Upper lobe of right lung (tissue), 1 donor: ENCODE results near the gene NFAT5. TPM values are rescaled to one million over a fixed set of nuclear protein-coding genes. Genes with fewer than 3 reads are reported as not detected.
"Not testable (repeated sequence)": the region's sequence is repeated elsewhere in the genome, so short reads cannot be mapped to it uniquely, and the experiment has no call there.

Source experiments
- ATAC-seq: fragments of 200-7000 bp; cut with Tn5 transposase; one replicate; pipeline ENCODE4 v1.9.1; 2020; ENCODE audit warnings: mild to moderate bottlenecking, moderate library complexity
- DNase-seq: peaks from one replicate; pipeline ENCODE4 v3.0.0-alpha.2; 2020
- H3K27ac ChIP-seq: fragments of 200-600 bp; one replicate; pipeline ENCODE4 v1.8.0; 2022
- H3K27me3 ChIP-seq: fragments of 200-600 bp; one replicate; pipeline ENCODE4 v1.8.0; 2022; ENCODE audit warnings: mild to moderate bottlenecking
- H3K36me3 ChIP-seq: fragments of 200-600 bp; one replicate; pipeline ENCODE4 v1.8.0; 2022
- H3K4me1 ChIP-seq: fragments of 200-600 bp; one replicate; pipeline ENCODE4 v1.8.0; 2022
- H3K4me3 ChIP-seq: fragments of 200-600 bp; one replicate; pipeline ENCODE4 v1.8.0; 2022; ENCODE audit warnings: mild to moderate bottlenecking
- H3K9me3 ChIP-seq: fragments of 200-600 bp; one replicate; pipeline ENCODE4 v1.8.0; 2022
- CTCF ChIP-seq: fragments of 200-600 bp; IDR thresholded peaks from one replicate; pipeline ENCODE4 v1.8.0; 2022; ENCODE audit warnings: antibody characterized with exemption
- intact Hi-C: fragments of 100-400 bp; cut with DNase I; formaldehyde crosslinking; loops from one replicate; pipeline ENCODE4 v1.11.0; 2022
- total RNA-seq: library from RNA; stranded (reverse); fragmentation: NEBNext Ultra II Directional; extraction: Animal tissue kit (Norgen Biotek cat#: 25700); gene quantifications from one replicate; pipeline ENCODE4 v1.2.1, GENCODE V29; 2021
- donor health status: DM: no; HTN: yes; CAD: no; lungs with severe emphysema.

The NFAT5 gene
- total RNA-seq, 1 donor from 2014 or later: 62.3 TPM

- DNase-seq, H3K4me3 ChIP-seq, H3K27ac ChIP-seq, H3K27me3 ChIP-seq, H3K9me3 ChIP-seq, H3K4me1 ChIP-seq, ATAC-seq, intact Hi-C loops: not testable (repeated sequence)
- H3K36me3 ChIP-seq: peaks cover 22% of the 10 kb centered on the region
These were observed 78.2 kb downstream of the NFAT5 start for GRCh38 chr16:69643997-69644396.

GRCh38 chr16:69644790-69645189, 79.0 kb downstream of the NFAT5 start:
- intact Hi-C loops: no loop called here

DNA sequence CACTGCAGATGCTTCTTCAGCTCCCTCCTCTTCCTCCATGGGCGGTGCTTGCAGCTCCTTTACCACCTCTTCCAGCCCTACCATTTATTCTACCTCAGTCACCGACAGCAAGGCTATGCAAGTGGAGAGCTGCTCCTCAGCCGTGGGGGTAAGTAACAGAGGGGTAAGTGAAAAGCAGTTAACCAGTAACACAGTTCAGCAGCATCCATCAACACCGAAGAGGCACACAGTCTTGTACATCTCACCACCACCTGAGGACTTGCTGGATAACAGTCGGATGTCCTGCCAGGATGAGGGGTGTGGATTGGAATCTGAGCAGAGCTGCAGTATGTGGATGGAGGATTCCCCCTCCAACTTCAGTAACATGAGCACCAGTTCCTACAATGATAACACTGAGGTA, 81.3 kb downstream of the NFAT5 start:
- Histone ChIP-seq H3K36me3 (peaks cover 43% of the 10 kb centered on the region), H3K27me3 (no peaks in the 10 kb centered on the region), H3K9me3 (no peaks in the 10 kb centered on the region), H3K4me1 (peaks cover 8% of the 10 kb centered on the region), H3K4me3 (no peak overlapping the region), H3K27ac (no peak overlapping the region)
- ATAC-seq (no peak), DNase-seq (no peak)
- no peak for TF ChIP-seq CTCF
- intact Hi-C loops: no loop called here

More at GRCh38 chr16:69644790-69645189, 79.0 kb downstream of the NFAT5 start:
- no peaks in the 10 kb centered on the region for H3K27me3 ChIP-seq
- no peak overlapping the region for H3K4me3 ChIP-seq
- DNase-seq: no peak
- no peak overlapping the region for H3K27ac ChIP-seq
- peaks cover 8% of the 10 kb centered on the region for H3K4me1 ChIP-seq
- H3K9me3 ChIP-seq: no peaks in the 10 kb centered on the region
- peaks cover 29% of the 10 kb centered on the region for H3K36me3 ChIP-seq
- TF ChIP-seq CTCF: no peak
- ATAC-seq: no peak

GRCh38 chr16:69651217-69651616, 85.5 kb downstream of the NFAT5 start:
- H3K4me3 ChIP-seq: no peak overlapping the region
- ATAC-seq (no peak), DNase-seq (no peak)
- no peaks in the 10 kb centered on the region for H3K9me3 ChIP-seq
- intact Hi-C loops: no loop called here
- no peak overlapping the region for H3K27ac ChIP-seq
- H3K36me3 ChIP-seq: peaks cover 71% of the 10 kb centered on the region
- no peak for TF ChIP-seq CTCF
- H3K27me3 ChIP-seq: no peaks in the 10 kb centered on the region
- no peaks in the 10 kb centered on the region for H3K4me1 ChIP-seq

GRCh38 chr16:69654280-69654931, 88.6 kb downstream of the NFAT5 start:
- H3K27ac ChIP-seq: no peak overlapping the region
- no peaks in the 10 kb centered on the region for H3K27me3 ChIP-seq
- DNase-seq (no peak), ATAC-seq (no peak)
- H3K4me3 ChIP-seq: no peak overlapping the region
- no peak for TF ChIP-seq CTCF
- no peaks in the 10 kb centered on the region for H3K4me1 ChIP-seq
- peaks cover 67% of the 10 kb centered on the region for H3K36me3 ChIP-seq
- H3K9me3 ChIP-seq: no peaks in the 10 kb centered on the region
- intact Hi-C loops: no loop called here

DNA sequence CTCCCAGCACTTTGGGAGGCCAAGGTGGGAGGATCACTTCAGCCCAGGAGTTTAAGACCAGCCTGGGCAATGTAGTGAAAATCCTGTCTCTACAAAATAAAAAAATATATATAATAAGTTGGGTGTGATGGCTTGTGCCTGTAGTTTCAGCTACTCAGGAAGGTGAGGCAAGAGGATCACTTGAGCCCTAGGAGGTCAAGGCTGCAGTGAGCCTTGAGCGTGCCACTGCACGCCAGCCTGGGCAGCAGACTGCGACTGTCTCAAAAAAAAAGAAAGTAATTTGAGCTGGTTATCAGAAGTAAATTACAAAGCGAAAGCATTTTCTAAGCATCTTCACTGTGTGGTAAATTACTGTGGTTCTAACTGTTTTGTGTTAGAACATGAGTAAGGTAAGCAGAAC, 94.4 kb downstream of the NFAT5 start:
- Histone ChIP-seq H3K4me1 (no peaks in the 10 kb centered on the region), H3K27me3 (no peaks in the 10 kb centered on the region)

More for the DNA sequence above, 94.4 kb downstream of the NFAT5 start:
- peaks cover 85% of the 10 kb centered on the region for H3K36me3 ChIP-seq
- DNase-seq: no peak
- no peaks in the 10 kb centered on the region for H3K9me3 ChIP-seq
- no peak overlapping the region for H3K4me3 ChIP-seq
- no peak for TF ChIP-seq CTCF
- no peak overlapping the region for H3K27ac ChIP-seq
- intact Hi-C loops: no loop called here
- ATAC-seq: no peak
